GM21360 (cell line): ENCODE data around the gene MAT1A.
A peak's percentile ranks its signal among the peaks of the same experiment; 100 is the strongest.
"Not testable (repeated sequence)": the region's sequence is repeated elsewhere in the genome, so short reads cannot be mapped to it uniquely, and the experiment has no call there.

ENCODE experiments used
- ATAC-seq: cut with Tn5 transposase; IDR thresholded peaks from one replicate; pipeline ENCODE4 v1.9.1; 2021; ENCODE audit warnings: mild to moderate bottlenecking, moderate library complexity; ENCODE audit not compliant: unreplicated experiment

The MAT1A gene

GRCh38 chr10:80265740-80266512 is 23.5 kb downstream of the MAT1A start:
- no peak for ATAC-seq

- ATAC-seq = no peak
Measured at GRCh38 chr10:80264081-80265056, 25.1 kb downstream of the MAT1A start.

- no peak for ATAC-seq
Measured at GRCh38 chr10:80261316-80262030, 28.0 kb downstream of the MAT1A start.

- ATAC-seq = no peak
Measured at GRCh38 chr10:80260295-80261243, 28.9 kb downstream of the MAT1A start.

GRCh38 chr10:80259405-80259871 is 30.0 kb downstream of the MAT1A start:
- ATAC-seq = no peak

GRCh38 chr10:80256798-80257197 is 32.7 kb downstream of the MAT1A start:
- not testable (repeated sequence) for ATAC-seq

GRCh38 chr10:80254726-80255125 is 34.7 kb downstream of the MAT1A start:
- not testable (repeated sequence) for ATAC-seq

- ATAC-seq = not testable (repeated sequence)
Measured at GRCh38 chr10:80253963-80254271, 35.5 kb downstream of the MAT1A start.

GRCh38 chr10:80253266-80253962 is 36.0 kb downstream of the MAT1A start:
- ATAC-seq = peak; percentile 59

- no peak for ATAC-seq
Measured at GRCh38 chr10:80252296-80252887, 37.1 kb downstream of the MAT1A start.

- ATAC-seq = not testable (repeated sequence)
Measured at GRCh38 chr10:80251703-80252280, 37.7 kb downstream of the MAT1A start.

GRCh38 chr10:80250399-80250798 is 39.1 kb downstream of the MAT1A start:
- peak; percentile 53 for ATAC-seq

- not testable (repeated sequence) for ATAC-seq
Measured at GRCh38 chr10:80249906-80250305, 39.6 kb downstream of the MAT1A start.

GRCh38 chr10:80247611-80248010 is 41.8 kb downstream of the MAT1A start:
- ATAC-seq = not testable (repeated sequence)

GRCh38 chr10:80244371-80244770 is 45.1 kb downstream of the MAT1A start:
- ATAC-seq = not testable (repeated sequence)

GRCh38 chr10:80242341-80242740 is 47.1 kb downstream of the MAT1A start:
- not testable (repeated sequence) for ATAC-seq

GRCh38 chr10:80236457-80236856 is 53.0 kb downstream of the MAT1A start:
- ATAC-seq = not testable (repeated sequence)
